Calu3 (cell line): ENCODE results near the gene GOLGA3. TPM values are rescaled to one million over a fixed set of nuclear protein-coding genes. Genes with fewer than 3 reads are reported as not detected.

ENCODE experiments used
- BruUV-seq: library from RNA; stranded (reverse); fragments of 400-500 nt; replicated peaks from 2 replicates; lab custom pipeline; 2021; lab: Mats Ljungman, UMichigan
- CTCF ChIA-PET: fragments of 300-600 bp; sonication (Branson Sonifier 250); formaldehyde crosslinking; loops from one replicate; lab custom pipeline; 2022; ENCODE audit warnings: antibody characterized with exemption; lab: Charles Lee
- DNase-seq: peaks from one replicate; pipeline ENCODE4 v3.0.0; 2022
- H3K27ac Mint-ChIP-seq: one replicate; pipeline ENCODE4 v1.8.0; 2022; ENCODE audit warnings: mixed read lengths; ENCODE audit not compliant: unreplicated experiment
- H3K27me3 Mint-ChIP-seq: one replicate; pipeline ENCODE4 v1.8.0; 2022; ENCODE audit warnings: mixed read lengths; ENCODE audit not compliant: unreplicated experiment
- H3K36me3 Mint-ChIP-seq: one replicate; pipeline ENCODE4 v1.8.0; 2022; ENCODE audit warnings: mild to moderate bottlenecking, moderate library complexity, mixed read lengths; ENCODE audit not compliant: insufficient read depth, unreplicated experiment
- H3K4me1 Mint-ChIP-seq: one replicate; pipeline ENCODE4 v1.8.0; 2022; ENCODE audit warnings: mild to moderate bottlenecking, low read depth, mixed read lengths; ENCODE audit not compliant: unreplicated experiment
- H3K4me3 Mint-ChIP-seq: one replicate; pipeline ENCODE4 v1.8.0; 2022; ENCODE audit warnings: mild to moderate bottlenecking, low read depth, moderate library complexity, mixed read lengths; ENCODE audit not compliant: unreplicated experiment
- H3K9me3 Mint-ChIP-seq: one replicate; pipeline ENCODE4 v1.8.0; 2022; ENCODE audit warnings: low read depth, mixed read lengths; ENCODE audit not compliant: unreplicated experiment
- CTCF ChIP-seq: fragments of 200-600 bp; IDR thresholded peaks from one replicate; pipeline ENCODE4 v1.8.0; 2022; ENCODE audit warnings: antibody characterized with exemption; ENCODE audit not compliant: unreplicated experiment
- intact Hi-C: fragments of 100-400 bp; cut with micrococcal nuclease; formaldehyde crosslinking; loops from one replicate; pipeline ENCODE4 v1.10.0; 2022; ENCODE audit not compliant: unreplicated experiment
- total RNA-seq: library from RNA; stranded (reverse); gene quantifications from 2 replicates; pipeline ENCODE4 v1.2.3, GENCODE V29; 2022

GOLGA3 gene
- total RNA-seq, 1 experiment from 2014 or later, result 116 TPM

DNA sequence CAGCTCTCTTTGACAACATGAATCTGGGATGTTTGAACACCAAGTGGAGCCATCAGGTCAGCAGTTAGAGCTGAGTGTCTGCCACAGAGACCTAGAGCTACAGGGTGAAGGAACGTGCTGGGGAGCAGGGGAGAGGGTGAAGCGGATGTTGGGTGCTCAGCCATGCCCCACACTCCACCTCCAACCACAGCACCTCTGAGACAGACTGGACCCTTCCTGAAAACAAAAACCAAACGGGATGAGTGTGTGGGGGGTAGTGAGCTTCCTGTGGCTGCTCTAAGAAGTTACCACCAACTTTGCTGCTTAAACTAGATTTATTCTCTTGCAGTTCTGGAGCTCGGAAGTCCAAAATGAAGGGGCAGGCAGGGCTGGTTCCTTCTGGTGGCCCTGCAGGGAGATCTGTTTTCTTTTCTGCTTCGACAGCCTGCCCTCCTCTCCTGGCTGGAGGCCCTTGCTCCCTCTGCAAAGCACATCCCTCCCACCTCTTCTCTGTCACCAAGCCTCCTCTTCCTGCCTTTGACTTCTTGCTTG is 5.6 kb upstream of the GOLGA3 start:
- Mint-ChIP-seq H3K9me3 (no peaks in the 10 kb centered on the region), H3K27ac (no peak overlapping the region), H3K4me1 (no peaks in the 10 kb centered on the region), H3K4me3 (no peak overlapping the region), H3K27me3 (no peaks in the 10 kb centered on the region), H3K36me3 (peaks cover 28% of the 10 kb centered on the region)
- CTCF ChIA-PET, result interaction anchor here (1.4 kb wide), 1 partner anchor 18 kb away, joined by 3 read pairs; no protein-coding TSS in a partner anchor
- BruUV-seq, result no TSS peak
- no peak for TF ChIP-seq CTCF
- no peak for DNase-seq
- intact Hi-C loops, result no loop called here

DNA sequence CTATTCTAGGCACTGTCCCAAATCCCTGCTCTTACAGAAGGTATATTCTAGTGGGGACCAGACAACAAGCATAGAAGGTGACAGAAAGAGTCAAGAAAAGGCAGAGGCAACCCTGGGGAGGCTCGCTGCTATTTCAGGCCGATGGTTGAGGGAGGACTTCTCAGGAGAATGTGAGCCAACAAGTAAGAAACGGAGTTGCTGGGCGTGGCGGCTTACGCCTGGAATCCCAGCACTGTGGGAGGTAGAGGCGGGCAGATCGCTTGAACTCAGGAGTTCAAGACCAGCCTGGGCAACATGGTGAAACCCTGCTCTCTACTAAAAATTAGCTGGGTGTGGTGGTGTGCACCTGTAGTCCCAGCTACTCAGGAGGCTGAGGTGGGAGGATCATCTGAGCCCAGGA is 4.7 kb upstream of the GOLGA3 start:
- Mint-ChIP-seq H3K27ac (no peak overlapping the region), H3K4me1 (no peaks in the 10 kb centered on the region), H3K27me3 (no peaks in the 10 kb centered on the region), H3K9me3 (no peaks in the 10 kb centered on the region), H3K4me3 (no peak overlapping the region), H3K36me3 (peaks cover 30% of the 10 kb centered on the region)
- no peak for DNase-seq
- BruUV-seq, result no TSS peak
- intact Hi-C loops, result no loop called here
- no peak for TF ChIP-seq CTCF
- CTCF ChIA-PET, result interaction anchor here (1.4 kb wide), 1 partner anchor 17 kb away, joined by 3 read pairs; no protein-coding TSS in a partner anchor

- Mint-ChIP-seq H3K4me3 (no peak overlapping the region), H3K9me3 (no peaks in the 10 kb centered on the region), H3K27me3 (no peaks in the 10 kb centered on the region), H3K36me3 (peaks cover 36% of the 10 kb centered on the region), H3K27ac (no peak overlapping the region), H3K4me1 (peaks cover 5% of the 10 kb centered on the region)
- intact Hi-C loops, result no loop called here
- BruUV-seq, result no TSS peak
- CTCF ChIA-PET, result interaction anchor here (0.6 kb wide), 1 partner anchor 180 kb away, joined by 8 read pairs; no protein-coding TSS in a partner anchor
- no peak for DNase-seq
- TF ChIP-seq CTCF, result no peak
These were observed 3.1 kb upstream of the GOLGA3 start for GRCh38 chr12:132831771-132832170.

GRCh38 chr12:132827763-132828703 is 636 bp downstream of the GOLGA3 start:
- Mint-ChIP-seq H3K36me3 (peaks cover 66% of the 10 kb centered on the region), H3K27ac (peak overlapping the region; percentile 100), H3K4me3 (peak overlapping the region; percentile 83), H3K27me3 (no peaks in the 10 kb centered on the region), H3K9me3 (no peaks in the 10 kb centered on the region), H3K4me1 (peaks cover 17% of the 10 kb centered on the region)
- TF ChIP-seq CTCF, result no peak
- intact Hi-C loops, result loop anchor here (5.0 kb wide), 1 partner anchor 254 kb away; the partner anchor contains the start of gene ZNF140
- TSS peak; percentile 58 for BruUV-seq
- CTCF ChIA-PET, result interaction anchor here (0.6 to 1.2 kb wide), 3 partner anchors 129 to 302 kb away, joined by 3 to 6 read pairs (median 3); partner anchors contain the start of genes ZNF10, ZNF140 and ZNF891
- DNase-seq, result peak; percentile 46
